HG03558 (cell line): ENCODE results near the gene RAD50.
"Not testable (repeated sequence)": the region's sequence is repeated elsewhere in the genome, so short reads cannot be mapped to it uniquely, and the experiment has no call there.

ENCODE experiments used
- ATAC-seq: cut with Tn5 transposase; IDR thresholded peaks from one replicate; pipeline ENCODE4 v1.9.1; 2021; ENCODE audit warnings: moderate number of reproducible peaks; ENCODE audit not compliant: unreplicated experiment; ENCODE audit errors: extremely low read depth

Gene RAD50

GRCh38 chr5:132627470-132627869, 70.7 kb downstream of the RAD50 start:
- ATAC-seq: no peak

GRCh38 chr5:132628814-132629213, 72.0 kb downstream of the RAD50 start:
- ATAC-seq: no peak

- peak; percentile 59 for ATAC-seq
These were observed 72.6 kb downstream of the RAD50 start for GRCh38 chr5:132629230-132629944.

DNA sequence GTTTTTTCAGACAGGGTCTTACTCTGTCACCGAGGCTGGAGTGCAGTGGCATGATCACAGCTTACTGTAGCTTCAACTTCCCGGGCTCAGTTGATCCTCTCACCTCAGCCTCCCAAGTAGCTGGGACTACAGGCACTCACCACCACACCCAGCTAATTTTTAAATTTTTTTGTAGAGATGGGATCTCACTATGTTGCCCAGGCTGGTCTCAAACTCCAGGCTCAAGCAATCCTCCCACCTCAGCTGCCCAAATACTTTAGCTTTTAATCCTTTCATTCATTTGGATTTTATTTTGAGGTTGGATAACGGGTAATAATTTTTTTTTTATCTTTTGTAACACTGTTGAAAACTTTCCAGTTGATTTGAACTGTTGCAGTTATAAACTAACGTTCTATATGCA, 76.8 kb downstream of the RAD50 start:
- not testable (repeated sequence) for ATAC-seq

DNA sequence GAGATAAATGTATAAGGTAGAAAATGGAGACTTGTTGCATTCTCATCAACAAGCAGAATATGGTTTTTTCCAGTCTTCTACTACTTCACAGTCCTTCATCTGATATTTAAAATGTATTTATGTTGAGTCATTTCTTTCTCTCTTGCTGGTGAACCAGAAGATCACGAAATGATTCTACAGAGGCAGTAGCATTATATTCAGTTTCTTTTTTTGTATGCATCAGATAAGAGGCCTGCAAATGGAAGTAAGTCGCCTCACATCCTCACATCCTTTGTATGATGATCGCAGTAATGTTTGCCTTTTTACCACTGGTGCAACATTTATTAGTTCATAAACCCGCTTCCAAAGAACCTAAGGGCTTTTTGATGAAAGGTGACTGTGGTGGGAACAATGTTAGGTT, 79.1 kb downstream of the RAD50 start:
- ATAC-seq: no peak

DNA sequence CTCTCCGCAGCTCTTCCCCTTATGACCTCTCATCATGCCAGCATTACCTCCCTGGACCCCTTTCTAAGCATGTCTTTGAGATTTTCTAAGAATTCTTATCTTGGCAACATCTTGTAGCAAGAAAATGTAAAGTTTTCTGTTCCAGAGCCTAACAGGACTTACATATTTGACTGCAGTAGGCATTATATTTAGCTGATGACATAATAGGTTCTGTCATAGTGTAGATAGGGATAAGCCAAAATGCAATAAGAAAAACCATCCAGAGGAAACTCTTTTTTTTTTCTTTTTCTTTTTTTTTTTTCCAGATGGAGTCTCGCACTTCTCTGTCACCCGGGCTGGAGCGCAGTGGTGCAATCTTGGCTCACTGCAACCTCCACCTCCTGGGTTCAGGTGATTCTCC, 80.5 kb downstream of the RAD50 start:
- no peak for ATAC-seq

GRCh38 chr5:132639706-132640130, 82.9 kb downstream of the RAD50 start:
- peak; percentile 38 for ATAC-seq

- no peak for ATAC-seq
These were observed 83.8 kb downstream of the RAD50 start for GRCh38 chr5:132640613-132641012.

DNA sequence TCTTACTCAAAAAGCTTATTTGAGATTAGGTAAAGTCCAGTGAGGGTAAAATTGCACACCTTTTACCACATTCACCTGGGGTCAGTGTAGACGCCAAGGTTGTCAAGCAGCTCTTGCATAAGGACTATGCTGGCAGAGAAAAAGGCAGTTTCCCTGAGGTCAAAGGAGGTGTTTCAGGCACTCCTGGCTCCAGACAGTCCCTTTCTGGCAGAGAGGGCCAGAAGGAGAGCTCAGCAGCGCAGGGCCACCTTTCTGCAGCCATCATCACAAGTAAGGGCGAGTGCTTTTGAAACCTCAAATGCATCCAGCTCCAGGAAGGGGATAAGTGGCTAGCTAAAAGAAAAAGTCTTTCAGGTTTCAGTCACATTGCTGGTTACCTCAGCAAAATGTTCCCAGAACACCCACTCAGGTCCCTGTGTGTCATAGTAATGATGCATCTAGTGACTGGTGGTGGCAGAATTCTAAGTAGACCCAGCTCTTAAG, 84.5 kb downstream of the RAD50 start:
- ATAC-seq: no peak

DNA sequence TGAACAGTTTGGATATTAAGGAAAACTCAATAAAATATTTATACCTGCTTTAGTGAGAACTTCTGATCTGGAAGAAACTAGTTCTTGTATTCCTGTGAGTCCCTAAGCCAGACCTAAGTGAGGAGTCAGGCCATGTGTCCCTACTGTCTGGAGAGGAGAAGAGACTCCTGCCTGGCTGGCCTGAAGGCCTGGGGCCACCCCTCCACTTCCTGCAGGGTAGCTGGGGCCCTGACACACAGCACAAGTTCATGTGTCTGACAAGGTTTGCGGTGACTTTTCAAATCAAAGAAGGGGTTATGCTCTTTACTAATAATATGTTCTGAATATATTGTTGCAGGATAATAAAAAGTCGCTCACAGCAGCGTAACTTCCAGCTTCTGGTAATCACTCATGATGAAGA, 85.1 kb downstream of the RAD50 start:
- no peak for ATAC-seq

- no peak for ATAC-seq
These were observed 87.4 kb downstream of the RAD50 start for GRCh38 chr5:132644177-132644576.

DNA sequence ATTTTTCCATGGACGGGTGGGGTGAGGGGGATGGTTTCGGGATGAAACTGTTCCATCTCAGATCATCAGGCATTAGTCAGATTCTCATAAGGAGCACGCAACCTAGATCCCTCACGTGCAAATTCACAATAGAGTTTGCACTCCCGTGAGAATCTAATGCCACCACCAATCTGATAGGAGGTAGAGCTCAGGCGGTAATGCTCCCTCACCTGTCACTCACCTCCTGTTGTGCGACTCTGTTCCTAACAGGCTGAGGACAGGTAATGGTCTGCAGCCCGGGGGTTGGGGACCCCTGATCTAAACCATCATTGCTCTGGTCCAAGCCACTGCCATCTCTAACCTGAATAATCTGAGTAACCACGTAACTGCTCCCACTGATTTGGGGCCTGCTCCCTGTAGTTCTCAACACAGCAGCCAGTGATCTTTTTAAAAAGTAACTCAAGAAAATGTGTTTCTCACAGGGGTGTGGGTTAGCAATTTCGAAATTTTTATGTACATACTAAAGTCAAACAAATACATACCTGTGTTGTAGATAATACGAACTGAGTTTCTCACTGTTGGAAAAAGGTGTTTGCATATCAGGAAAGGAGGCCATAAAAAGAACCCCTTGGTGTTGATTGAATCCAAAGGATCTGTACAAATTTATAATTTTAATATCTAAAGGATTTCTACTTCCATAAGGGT, 89.9 kb downstream of the RAD50 start:
- ATAC-seq: no peak

DNA sequence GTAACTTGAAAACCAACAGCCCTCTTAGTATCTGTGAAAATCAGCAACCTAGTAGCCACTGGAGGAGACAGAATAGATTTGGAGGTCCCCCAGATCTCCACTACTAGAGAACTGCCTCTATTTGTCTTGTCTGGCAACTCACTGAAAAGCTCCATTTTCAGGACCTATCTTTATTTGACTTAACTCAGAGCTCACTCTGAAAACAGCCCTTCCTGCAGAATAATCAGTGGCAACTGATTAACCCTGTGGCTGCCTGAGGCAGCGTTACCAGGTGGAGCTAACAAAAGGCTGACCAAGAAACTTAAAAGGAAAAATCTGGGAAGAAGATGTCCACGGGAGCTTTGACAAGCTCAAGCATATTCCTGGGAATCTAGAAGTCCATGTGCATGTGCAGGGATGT, 90.7 kb downstream of the RAD50 start:
- ATAC-seq: no peak

DNA sequence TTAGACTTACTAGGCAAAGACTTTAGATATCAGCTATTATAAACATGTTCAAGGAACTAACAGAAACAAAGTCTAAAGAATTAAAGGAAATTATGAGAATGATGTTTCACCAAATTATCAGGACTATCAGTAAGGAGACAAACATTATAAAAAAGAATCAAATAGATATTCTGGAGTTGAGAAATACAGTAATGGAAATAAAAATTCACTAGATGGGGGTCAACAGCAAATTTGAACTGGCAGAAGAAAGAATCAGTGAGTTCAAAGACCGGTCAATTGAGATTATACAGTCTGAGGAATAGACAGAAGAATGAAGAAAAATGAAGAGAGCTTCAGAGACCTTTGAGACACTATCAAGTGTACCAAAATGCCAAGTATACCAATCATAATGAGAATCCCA, 91.6 kb downstream of the RAD50 start:
- ATAC-seq: no peak

GRCh38 chr5:132651838-132652469, 95.2 kb downstream of the RAD50 start:
- no peak for ATAC-seq

GRCh38 chr5:132653716-132654115, 96.9 kb downstream of the RAD50 start:
- no peak for ATAC-seq

DNA sequence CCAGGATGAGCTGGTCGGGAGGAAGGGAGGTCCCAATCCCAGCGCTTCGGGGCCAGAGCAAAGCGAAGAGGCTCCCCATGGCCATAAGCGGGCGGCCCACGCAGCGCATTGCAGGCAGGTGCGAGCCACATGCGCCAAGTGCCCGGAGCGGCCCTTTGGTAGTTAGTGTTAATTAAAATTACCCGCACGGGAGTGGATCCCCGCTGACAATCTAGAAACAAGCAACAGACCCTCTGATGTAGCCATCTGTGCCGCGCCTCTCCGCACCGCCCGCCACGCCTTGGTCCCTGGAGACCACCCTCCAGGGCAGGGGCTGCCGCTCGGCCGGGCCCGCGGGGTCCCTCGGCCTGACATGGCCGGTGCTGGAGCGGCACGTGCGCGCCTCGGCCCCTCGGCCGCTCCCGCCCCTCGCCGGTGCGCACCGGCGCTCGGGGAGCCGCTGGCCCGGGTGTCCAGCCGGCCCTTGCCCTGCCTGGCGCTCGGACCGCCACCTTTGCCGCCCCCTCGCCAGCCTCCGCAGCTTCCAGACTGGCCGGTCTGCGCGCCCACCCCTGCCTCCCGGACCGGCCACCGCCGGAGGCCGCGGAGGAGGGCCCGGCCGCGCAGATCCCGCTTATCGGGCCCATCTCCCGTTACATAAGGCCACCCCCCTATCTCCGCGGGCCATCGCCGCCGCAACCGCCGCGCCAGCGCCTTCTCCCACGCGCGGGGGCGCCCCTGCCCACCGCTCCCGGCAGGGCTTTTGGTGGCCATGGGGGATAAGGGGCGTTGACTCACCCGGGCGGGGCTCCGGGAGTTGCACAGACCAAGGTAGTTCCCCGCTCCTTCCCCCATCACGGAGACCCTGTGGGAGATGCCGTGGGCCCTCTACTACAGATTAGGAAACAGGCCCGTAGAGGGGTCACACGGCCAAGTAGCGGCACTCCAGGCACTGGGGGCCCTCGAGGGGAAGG, 99.3 kb downstream of the RAD50 start:
- ATAC-seq: no peak

DNA sequence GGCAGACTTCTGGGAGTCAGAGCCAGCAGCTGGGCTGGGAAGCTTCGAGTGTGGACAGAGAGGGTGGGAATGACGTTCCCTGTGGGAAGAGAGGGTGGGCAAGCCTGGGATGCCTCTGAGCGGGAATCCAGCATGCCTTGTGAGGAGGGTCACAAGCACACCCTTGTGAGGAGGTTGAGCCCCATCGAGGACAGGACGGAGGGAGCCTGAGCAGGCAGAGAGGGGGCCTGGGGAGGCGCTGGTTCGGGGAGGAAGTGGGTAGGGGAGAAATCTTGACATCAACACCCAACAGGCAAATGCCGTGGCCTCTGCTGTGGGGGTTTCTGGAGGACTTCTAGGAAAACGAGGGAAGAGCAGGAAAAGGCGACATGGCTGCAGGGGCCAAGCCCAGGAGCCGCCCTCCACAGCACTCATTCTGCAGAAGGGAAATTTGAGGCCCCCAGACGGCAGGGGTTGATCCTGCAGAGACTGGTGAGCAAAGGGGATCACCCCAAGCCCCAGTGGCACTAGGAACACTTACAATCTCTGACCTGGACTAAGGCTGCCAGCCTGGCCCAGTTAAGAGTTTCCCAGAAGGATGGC, 100.1 kb downstream of the RAD50 start:
- no peak for ATAC-seq

DNA sequence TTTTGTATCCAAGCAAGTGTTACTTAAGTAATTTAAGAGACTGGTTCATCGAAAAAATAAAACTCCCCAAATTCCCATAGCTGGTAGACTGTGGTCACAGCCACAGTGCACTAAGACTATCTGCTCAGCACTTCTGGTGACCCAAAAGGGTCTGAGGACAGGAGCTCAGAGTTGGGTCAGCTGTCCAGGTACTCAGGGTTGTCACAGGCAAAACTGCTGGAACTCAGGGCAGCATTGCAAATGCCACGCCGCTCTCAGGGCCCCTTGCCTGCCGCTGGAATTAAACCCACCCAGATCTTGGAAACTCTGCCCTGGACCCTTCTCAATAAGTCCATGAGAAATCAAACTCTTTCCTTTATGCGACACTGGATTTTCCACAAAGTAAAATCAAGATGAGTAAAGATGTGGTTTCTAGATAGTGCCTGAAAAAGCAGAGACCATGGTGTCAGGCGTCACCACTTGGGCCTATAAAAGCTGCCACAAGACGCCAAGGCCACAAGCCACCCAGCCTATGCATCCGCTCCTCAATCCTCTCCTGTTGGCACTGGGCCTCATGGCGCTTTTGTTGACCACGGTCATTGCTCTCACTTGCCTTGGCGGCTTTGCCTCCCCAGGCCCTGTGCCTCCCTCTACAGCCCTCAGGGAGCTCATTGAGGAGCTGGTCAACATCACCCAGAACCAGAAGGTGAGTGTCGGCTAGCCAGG, 101.1 kb downstream of the RAD50 start, which contains the start of gene IL13:
Gene IL13 (plus strand): TSS at position 498 of the 705 bp plus-strand sequence. CDS start 14 bp downstream, at position 512.
- ATAC-seq: no peak
